GM10847 (cell line): ENCODE results near the gene C19orf44.
A peak's percentile ranks its signal among the peaks of the same experiment; 100 is the strongest.

Experiments
- POLR2A ChIP-seq: IDR thresholded peaks from 2 replicates; pipeline ENCODE4 v1.6.1; 2011; ENCODE audit not compliant: insufficient read length; ENCODE audit errors: extremely low read depth

C19orf44 gene

DNA sequence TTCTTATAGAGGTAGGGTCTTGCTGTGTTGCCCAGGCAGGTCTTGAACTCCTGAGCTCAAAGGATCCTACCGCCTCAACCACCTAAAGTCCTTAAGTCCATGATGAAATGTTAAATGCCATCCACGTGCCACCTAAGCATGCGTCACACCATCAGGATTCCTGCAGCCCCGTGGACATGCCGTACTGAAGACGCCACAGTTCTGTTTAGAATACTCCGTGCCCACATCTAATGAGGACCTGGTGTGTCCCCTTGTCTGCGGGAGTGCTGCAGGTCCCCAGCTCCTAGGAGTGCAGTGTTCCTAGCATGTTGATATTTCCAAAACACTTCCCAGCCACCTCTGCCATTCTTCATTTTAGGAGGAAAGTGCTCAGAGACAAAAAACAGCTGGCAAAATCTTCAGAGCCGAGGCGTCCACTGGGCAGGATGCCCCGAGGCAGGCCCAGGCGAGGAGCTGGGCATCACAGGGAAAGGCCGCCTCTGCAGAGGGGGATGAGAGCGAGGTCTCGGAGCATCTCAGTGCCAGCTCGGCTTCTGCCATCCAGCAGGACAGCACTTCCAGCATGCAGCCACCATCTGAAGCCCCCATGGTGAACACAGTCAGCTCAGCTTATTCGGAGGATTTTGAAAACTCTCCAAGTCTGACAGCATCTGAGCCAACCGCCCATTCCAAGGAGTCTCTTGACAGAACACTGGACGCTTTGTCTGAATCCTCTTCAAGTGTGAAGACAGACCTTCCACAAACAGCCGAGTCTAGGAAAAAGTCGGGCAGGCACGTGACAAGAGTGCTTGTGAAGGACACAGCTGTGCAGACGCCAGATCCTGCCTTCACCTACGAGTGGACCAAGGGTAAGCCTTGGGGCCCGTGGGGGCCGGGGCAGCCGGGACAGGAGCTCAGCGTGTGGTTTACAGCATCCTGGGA is 13.2 kb downstream of the C19orf44 start:
- no peak for TF ChIP-seq POLR2A

DNA sequence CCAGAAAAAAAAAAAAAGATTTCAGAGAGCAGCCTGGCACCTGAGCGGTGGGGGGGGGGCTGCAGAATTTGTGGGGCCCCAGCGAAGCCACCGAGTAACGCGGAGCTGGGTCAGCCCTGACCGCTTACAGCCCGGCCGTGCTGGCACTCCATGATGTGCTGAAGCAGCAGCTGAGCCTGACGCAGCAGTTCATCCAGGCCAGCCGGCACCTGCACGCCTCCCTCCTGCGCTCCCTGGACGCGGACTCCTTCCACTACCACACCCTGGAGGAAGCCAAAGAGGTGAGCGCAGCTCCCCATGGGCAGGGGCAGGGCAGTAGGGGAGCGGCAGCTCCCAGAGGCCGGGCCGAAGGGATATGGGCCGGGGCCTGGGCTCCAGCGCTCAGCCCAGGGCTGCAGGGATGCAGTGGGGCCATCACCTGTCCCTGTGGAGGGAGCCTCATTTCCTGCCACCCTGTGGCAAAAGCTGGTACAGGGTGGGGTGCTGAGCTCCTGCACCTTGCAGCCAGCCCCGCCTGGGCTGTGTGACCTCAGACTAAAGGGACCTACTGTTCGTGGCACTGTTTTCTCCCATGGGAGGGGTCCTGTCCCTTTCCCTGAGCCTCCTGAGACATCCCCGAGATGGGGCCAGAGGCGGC is 18.3 kb downstream of the C19orf44 start:
- TF ChIP-seq POLR2A = no peak

DNA sequence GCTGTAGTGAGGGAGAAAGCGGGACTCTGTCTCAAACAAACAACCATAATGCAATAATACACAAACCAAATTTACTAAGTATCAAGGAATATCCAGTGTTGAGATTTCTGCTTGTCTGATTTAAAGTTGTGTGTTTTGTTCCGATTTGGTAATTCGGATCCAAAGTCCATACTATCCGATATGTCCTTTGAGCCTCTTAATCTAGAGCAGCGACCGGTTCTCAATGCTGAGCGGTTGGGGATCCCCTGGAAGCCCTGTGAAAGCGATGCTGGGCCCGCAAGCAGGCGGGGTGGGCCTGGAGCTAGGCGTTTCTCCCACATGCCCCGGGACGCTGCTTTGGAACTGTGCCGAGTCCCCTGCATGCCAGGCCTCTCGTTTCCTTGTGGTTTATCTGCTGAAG is 20.2 kb downstream of the C19orf44 start:
- TF ChIP-seq POLR2A = no peak

DNA sequence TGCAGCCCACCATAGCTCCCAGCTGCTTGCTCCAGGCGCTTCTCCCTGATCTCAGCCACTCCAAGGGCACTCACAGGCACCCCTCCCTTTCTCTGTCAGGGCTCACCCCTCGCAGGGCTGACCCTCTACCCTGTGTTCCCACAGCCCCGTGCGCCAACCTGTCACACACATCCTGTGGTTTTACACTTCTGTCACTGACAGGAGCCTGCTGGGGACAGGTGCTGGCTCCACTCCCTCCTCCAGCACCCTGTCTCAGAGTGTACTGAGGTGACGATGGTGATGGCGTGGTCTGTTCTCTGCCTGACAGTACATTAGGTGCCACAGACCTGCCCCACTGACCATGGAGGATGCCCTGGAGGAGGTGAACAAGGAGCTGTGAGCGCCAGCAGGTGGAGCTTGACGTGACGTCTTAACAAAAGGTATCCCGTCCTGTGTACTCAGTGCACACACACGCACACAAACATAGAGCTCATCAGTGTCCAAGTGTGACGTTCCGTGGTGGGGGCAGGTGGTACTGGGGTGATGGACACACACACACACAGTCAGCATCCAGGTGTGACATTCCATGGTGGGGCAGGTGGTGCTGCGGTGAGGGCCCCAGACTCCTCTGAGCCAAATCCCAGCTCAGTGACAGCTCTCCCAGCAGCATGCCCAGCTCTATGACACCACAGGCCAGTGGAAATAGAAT is 20.9 kb downstream of the C19orf44 start:
- peak; percentile 15 for TF ChIP-seq POLR2A

DNA sequence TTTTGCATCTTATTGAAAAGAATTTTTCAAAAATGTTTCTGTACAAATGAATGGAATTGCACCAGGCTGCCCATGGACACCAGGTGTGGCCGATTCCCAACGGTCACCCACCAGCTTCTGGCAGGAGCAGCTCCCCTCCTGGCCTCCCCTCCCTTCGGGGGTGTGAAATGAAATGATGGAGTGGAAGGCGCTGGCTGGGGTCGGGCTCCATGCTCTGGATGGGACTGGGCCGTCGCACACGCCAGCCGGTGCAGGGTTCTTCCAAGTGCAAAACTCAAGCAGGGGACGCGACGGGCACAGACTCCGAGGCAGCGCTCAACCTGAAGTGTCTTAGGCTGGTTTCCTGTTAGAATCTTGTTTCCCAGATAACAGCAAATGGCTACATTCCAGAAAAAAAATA is 21.9 kb downstream of the C19orf44 start:
- no peak for TF ChIP-seq POLR2A

DNA sequence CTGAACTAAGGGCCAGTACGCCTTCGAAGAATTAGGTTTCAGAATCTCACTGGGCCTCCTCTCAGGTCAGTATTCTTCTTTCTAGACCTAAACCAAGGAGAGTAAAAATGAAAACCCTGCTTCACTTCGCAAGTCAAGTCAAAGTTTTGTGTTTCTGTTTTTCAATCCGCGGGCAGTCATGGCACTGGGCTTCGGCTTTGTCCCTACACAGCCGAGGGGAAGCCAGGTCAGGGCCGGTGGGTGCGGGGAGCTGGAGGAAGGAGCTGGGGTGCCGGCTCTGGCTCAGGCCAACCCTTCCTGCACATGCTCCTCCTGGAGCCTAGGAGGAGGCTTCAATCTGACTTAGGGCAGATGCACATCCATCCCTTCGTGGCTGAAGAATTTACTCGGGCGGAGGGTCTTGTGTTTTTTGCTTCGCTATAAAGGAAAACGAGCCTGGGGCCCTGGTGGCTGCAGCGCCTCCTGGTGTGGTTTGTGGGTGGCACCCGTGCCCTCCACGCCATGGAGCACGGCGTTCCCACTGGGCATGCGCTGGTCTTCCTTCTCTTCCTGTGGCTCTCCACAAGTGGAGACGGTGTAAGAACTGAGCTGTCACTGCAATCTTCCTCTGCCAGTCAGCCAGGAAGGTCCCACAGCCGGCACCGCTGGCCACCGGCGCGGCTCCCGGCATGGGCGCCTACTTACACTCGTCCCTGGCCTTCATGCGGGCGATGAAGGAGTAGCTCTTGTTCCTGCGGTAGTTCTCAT is 22.5 kb downstream of the C19orf44 start:
- no peak for TF ChIP-seq POLR2A

DNA sequence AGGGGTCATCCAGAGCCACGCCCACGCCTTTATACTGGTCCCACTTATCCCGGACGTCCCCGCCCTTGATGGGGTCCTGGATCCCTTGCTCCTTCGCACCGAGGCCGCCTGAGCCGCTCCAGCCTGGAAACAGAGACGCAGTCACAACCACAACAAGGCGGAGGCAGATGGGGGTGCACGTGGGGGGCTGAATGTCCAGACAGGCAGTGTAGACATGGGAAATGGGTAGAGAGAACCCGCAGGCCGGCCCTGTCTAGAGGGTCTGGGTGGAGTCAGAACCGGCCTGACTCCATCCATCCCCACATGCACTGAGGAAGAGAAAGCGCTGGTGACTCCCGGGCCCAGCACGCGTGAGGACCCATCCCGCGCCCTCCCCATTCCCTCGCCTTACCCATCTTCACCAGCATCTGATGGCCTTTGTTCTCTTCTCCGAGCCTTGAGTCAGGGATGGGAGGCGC is 23.1 kb downstream of the C19orf44 start:
- TF ChIP-seq POLR2A = no peak

DNA sequence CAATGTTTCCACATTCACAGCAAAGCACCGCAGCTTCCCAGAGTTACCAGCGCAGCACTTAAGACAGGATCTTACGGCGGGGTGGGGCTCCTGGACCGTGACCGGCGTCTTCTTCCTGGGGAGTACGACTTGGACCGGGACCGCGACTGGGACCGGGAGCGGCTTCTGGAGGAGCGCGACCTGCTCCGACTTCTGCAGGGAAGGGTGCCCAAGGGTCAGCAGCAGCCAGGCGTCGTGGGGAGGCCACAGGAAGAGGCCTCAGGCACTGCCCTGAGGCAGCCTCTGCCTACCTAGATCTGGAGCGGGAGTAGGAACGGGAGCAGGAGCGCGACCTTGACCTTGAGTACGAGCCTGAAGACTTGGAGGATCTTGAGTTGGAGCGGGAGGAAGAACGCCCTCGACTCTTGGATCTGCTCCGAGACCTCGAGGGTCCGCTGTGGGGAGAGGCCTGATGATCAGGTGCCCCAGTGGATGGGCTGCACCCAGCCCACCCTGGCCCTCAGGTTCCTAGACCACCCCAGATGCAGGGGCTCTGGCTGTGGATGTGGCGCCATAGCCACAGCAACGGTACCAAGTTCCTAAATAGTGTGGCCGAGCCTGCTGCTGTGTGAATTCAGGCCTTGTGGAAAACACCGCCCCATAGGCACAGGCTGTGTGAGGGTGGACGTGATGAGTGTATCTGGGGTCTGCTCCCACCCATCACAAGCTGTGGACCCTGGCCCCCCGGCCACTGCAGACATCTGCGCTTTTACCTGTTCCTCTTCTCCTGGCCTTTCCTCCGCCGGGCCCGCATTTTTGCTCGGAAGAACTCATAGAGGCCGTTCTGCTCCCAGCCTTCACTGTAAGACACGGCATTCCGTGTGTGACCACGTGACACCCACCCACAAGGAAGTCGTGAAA is 24.1 kb downstream of the C19orf44 start:
- TF ChIP-seq POLR2A = no peak

DNA sequence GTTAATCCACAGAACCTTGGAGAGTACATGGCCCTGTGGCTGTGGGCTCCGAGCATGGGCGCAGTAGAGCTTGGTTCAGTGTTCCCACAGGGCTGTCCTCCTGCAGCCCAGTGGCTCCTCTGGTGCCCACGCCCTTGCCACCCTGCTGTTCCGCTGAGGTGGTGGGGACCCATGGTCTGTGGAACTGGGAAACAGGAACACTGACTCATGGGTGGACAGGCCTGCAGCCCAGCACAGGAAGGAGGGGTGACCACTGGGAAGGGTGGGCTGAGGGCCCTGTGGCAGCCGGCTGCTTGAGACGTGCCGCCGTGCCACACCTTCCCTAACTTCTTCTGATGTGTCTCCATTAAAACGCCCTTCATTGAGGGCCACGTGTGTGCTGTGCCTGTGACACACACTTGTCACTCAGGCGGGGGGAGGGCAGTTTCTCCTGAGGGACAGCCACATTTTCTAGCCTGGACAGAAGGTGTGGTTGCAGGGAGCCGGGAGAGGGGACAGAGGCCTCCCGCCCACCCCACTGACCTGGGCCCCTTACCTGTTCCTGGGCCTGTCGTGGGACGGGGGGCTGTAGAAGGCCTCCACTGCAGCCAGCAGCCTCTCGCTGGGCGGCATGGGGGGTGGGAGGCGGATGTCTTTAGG is 24.9 kb downstream of the C19orf44 start:
- no peak for TF ChIP-seq POLR2A

DNA sequence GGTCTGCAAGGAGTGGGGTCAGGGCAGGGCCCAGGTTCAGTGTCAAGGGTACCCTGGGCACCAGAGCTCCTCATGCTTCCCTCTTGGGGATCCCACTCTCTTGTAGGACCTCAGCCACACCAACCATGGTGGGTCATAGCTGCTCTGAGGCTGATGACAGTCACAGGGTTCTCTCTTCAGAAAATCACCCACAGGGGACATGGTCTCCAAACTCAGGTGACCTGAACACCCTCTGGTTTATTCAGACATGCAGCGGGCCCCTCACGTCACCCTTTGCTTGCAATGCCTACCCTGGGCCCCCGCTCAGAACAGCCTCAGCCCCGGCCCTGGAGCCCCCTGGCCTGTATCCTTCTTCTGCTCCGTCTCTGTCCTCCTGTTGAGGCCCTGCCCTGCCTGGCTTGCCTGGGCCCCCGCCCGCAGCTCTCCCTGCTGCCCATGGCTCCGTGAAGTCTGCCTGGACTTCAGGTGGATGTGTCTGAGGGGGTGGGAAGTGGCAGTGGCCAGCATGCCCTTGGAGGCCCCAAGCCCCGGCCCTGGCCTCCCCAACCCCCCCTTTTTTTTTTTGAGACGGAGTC is 25.6 kb downstream of the C19orf44 start:
- TF ChIP-seq POLR2A = no peak

DNA sequence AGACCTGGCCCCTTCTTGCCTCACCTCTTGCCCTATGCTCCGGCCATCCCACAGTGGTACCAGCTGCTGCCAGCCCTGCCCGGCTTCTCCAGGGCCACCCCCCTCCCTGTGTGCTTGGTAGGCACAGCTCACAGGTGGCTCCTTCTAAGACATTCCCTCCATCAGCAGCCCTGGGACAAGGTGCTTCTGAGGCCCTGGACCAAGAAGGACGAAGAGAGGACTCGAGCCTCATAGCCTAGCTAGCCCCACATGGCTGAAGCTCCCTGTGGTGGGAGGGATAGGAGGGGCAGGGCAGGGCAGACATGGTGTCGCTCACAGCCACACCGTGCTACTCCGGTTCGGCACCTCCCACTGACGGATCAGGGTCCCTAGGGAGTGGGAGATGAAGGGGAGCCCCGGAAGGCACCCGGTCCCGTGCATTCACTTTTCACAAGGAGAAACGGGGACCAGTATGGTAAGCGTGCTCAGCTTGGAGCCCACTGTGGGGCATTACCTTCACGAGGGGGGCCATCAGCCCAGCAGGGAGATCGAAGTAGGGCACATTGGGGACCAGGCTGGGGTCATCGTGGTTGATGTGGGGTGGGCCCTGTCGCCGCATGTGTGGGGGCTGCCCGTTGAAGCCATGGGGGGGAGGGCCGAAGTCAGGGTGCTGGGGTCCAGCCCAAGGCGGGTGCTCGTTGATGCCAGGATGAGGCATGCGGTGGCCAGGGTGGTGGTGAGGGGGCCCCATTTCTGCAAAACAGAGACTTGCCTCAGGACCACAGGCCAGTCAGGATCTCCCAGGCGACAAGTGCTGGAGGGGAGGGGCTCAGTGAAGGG is 26.6 kb downstream of the C19orf44 start:
- TF ChIP-seq POLR2A = no peak

DNA sequence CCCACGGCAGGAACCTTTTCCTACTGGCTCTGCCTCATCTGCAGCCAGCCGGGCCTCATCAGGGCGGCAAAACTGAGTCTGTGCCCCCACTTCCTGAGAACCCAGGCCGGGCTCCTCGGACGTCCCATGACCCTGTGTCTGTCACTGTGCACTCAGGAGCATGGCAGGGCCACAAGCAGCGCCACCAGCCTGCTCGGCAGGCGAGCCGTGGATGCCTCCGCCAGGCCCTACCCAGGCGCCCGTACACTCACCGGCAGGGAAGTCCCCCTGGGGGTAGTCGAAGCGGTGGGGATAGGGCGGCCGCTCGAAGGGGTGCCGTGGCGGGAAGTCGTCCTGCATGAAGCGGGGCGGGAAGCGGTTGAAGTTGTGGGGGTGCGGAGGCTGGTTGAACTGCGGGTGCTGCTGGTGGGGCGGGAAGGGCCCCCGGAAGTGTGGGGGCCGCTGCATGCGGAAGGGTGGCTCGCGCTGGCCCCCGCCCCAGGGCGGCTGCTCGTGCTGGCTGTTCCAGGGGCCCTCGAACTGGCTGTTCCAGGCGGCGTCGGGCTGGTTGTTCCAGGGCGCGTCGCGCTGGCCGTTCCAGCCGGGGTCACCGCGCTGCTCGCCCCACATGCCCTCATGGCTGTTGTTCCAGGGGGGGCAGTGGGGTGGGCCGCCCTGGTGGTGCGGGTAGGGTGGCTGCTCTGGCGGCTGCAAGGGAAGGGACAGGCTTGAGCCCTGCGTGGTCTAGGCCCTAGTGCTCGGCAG is 29.0 kb downstream of the C19orf44 start:
- TF ChIP-seq POLR2A = no peak
